Right hindlimb (tissue), 1 donor: ENCODE data around the gene TROAP.
"Not testable (repeated sequence)": the region's sequence is repeated elsewhere in the genome, so short reads cannot be mapped to it uniquely, and the experiment has no call there.

Source experiments
- DNase-seq: peaks from one replicate; pipeline ENCODE4 v3.0.0-alpha.2; 2018

Gene TROAP

GRCh38 chr12:49322708-49323523 lies at the start of gene TROAP:
TROAP (plus strand) TSS chr12:49323255; CDS start chr12:49323609, 354 bp downstream.
- DNase-seq: peak; percentile 99

- DNase-seq: no peak
Observed at GRCh38 chr12:49273726-49274395, 49.2 kb upstream of the TROAP start.

GRCh38 chr12:49274396-49275069 lies 48.5 kb upstream of the TROAP start:
- no peak for DNase-seq

GRCh38 chr12:49276304-49277290 lies 46.5 kb upstream of the TROAP start:
- DNase-seq: no peak

- no peak for DNase-seq
Observed at GRCh38 chr12:49277466-49277865, 45.6 kb upstream of the TROAP start.

GRCh38 chr12:49279706-49280159 lies 43.3 kb upstream of the TROAP start:
- DNase-seq: no peak

GRCh38 chr12:49280545-49280944 lies 42.5 kb upstream of the TROAP start:
- not testable (repeated sequence) for DNase-seq

- DNase-seq: no peak
Observed at GRCh38 chr12:49282302-49282701, 40.8 kb upstream of the TROAP start.

GRCh38 chr12:49282740-49283375 lies 40.2 kb upstream of the TROAP start:
- not testable (repeated sequence) for DNase-seq

GRCh38 chr12:49283541-49284429 lies 39.3 kb upstream of the TROAP start:
- no peak for DNase-seq

- no peak for DNase-seq
Observed at GRCh38 chr12:49284672-49285071, 38.4 kb upstream of the TROAP start.

- DNase-seq: no peak
Observed at GRCh38 chr12:49287876-49288275, 35.2 kb upstream of the TROAP start.

GRCh38 chr12:49288412-49288853 lies 34.6 kb upstream of the TROAP start:
- peak; percentile 60 for DNase-seq

- DNase-seq: no peak
Observed at GRCh38 chr12:49288922-49289555, 34.0 kb upstream of the TROAP start.

GRCh38 chr12:49292729-49293055 lies 30.4 kb upstream of the TROAP start:
- no peak for DNase-seq

GRCh38 chr12:49293056-49293956 lies 29.7 kb upstream of the TROAP start:
- DNase-seq: peak; percentile 84

GRCh38 chr12:49294086-49294803 lies 28.8 kb upstream of the TROAP start:
- DNase-seq: no peak

- DNase-seq: no peak
Observed at GRCh38 chr12:49294804-49295081, 28.3 kb upstream of the TROAP start.
